Measurements from ENCODE around the gene ANKRD16.
"Not testable (repeated sequence)": the region's sequence is repeated elsewhere in the genome, so short reads cannot be mapped to it uniquely, and the experiment has no call there.

ANKRD16 gene

GRCh38 chr10:5873515-5873995 lies 16.1 kb downstream of the ANKRD16 start:
- Mint-ChIP-seq H3K27me3 (ENCODE audit: low read depth) (no peaks in the 10 kb centered on the region), H3K9me3 (peaks cover 5% of the 10 kb centered on the region), H3K4me3 (no peak overlapping the region), H3K27ac (peak overlapping the region in 2 of 3 experiments; percentile 42 to 59), H3K4me1 (peaks cover 14% of the 10 kb centered on the region), H3K36me3 (ENCODE audit: low read depth) (peaks cover 63% of the 10 kb centered on the region)
- TF ChIP-seq CTCF (IDR thresholded peaks at IDR 0.05; ENCODE audit: unreplicated experiment in 3 of 3): peak; percentile 68 to 78 (median 69)

GRCh38 chr10:5871596-5871995 lies 18.1 kb downstream of the ANKRD16 start:
- TF ChIP-seq CTCF (IDR thresholded peaks at IDR 0.05; ENCODE audit: unreplicated experiment in 3 of 3): no peak
- H3K36me3 Mint-ChIP-seq (ENCODE audit: low read depth): peaks cover 67% of the 10 kb centered on the region

GRCh38 chr10:5869156-5869555 lies 20.5 kb downstream of the ANKRD16 start:
- TF ChIP-seq CTCF (IDR thresholded peaks at IDR 0.05; ENCODE audit: unreplicated experiment in 3 of 3): no peak
- Mint-ChIP-seq H3K36me3 (ENCODE audit: low read depth) (peaks cover 61% of the 10 kb centered on the region), H3K4me1 (peaks cover 14% of the 10 kb centered on the region), H3K27me3 (ENCODE audit: low read depth) (no peaks in the 10 kb centered on the region), H3K27ac (no peak overlapping the region), H3K9me3 (peaks cover 8% of the 10 kb centered on the region), H3K4me3 (no peak overlapping the region)

More at GRCh38 chr10:5871596-5871995, 18.1 kb downstream of the ANKRD16 start:
- Mint-ChIP-seq H3K4me1 (peaks cover 14% of the 10 kb centered on the region), H3K4me3 (no peak overlapping the region), H3K27me3 (ENCODE audit: low read depth) (no peaks in the 10 kb centered on the region), H3K27ac (peak overlapping the region in 2 of 3 experiments; percentile 3 to 41), H3K9me3 (peaks cover 8% of the 10 kb centered on the region)

- not testable (repeated sequence) for H3K4me3 Mint-ChIP-seq; H3K27me3 Mint-ChIP-seq (ENCODE audit: low read depth); H3K27ac Mint-ChIP-seq; H3K9me3 Mint-ChIP-seq
- H3K36me3 Mint-ChIP-seq (ENCODE audit: low read depth): peaks cover 61% of the 10 kb centered on the region
- H3K4me1 Mint-ChIP-seq: peaks cover 10% of the 10 kb centered on the region
Observed at GRCh38 chr10:5868383-5868782, 21.3 kb downstream of the ANKRD16 start.

- not testable (repeated sequence) for H3K4me3 Mint-ChIP-seq; H3K27ac Mint-ChIP-seq; H3K9me3 Mint-ChIP-seq; H3K4me1 Mint-ChIP-seq; H3K27me3 Mint-ChIP-seq (ENCODE audit: low read depth)
- H3K36me3 Mint-ChIP-seq (ENCODE audit: low read depth): peaks cover 72% of the 10 kb centered on the region
Observed at GRCh38 chr10:5867091-5867615, 22.5 kb downstream of the ANKRD16 start.

- H3K27ac Mint-ChIP-seq; H3K4me3 Mint-ChIP-seq; H3K4me1 Mint-ChIP-seq; H3K9me3 Mint-ChIP-seq; H3K27me3 Mint-ChIP-seq (ENCODE audit: low read depth): not testable (repeated sequence)
- peaks cover 70% of the 10 kb centered on the region for H3K36me3 Mint-ChIP-seq (ENCODE audit: low read depth)
Observed at GRCh38 chr10:5866451-5867081, 23.1 kb downstream of the ANKRD16 start.

- H3K36me3 Mint-ChIP-seq (ENCODE audit: low read depth): peaks cover 53% of the 10 kb centered on the region
- not testable (repeated sequence) for H3K27ac Mint-ChIP-seq; H3K4me1 Mint-ChIP-seq; H3K4me3 Mint-ChIP-seq; H3K9me3 Mint-ChIP-seq; H3K27me3 Mint-ChIP-seq (ENCODE audit: low read depth)
Observed at GRCh38 chr10:5862981-5863685, 26.6 kb downstream of the ANKRD16 start.
